GM23248 (cell line): ENCODE measurements around the gene ENOX1. TPM values are rescaled to one million over a fixed set of nuclear protein-coding genes. Genes with fewer than 3 reads are reported as not detected.

ENCODE experiments used
- DNase-seq: peaks from one replicate; pipeline ENCODE4 v3.0.0-alpha.2; 2015
- H2AFZ ChIP-seq: fragments of 200-600 bp; sonication (generic); 2 replicates; pipeline ENCODE4 v1.6.1; 2016; ENCODE audit warnings: antibody characterized with exemption
- H3F3A ChIP-seq: fragments of 200-600 bp; sonication (generic); 2 replicates; pipeline ENCODE4 v1.6.1; 2016; ENCODE audit warnings: mild to moderate bottlenecking, antibody characterized with exemption, mixed run types; ENCODE audit not compliant: insufficient read depth
- H3K27ac ChIP-seq: fragments of 200-600 bp; sonication (generic); 2 replicates; pipeline ENCODE4 v1.5.1; 2016; ENCODE audit warnings: mild to moderate bottlenecking
- H3K27me3 ChIP-seq: fragments of 200-600 bp; sonication (generic); replicated peaks from 2 replicates; pipeline ENCODE4 v1.6.1; 2016; ENCODE audit warnings: mild to moderate bottlenecking; ENCODE audit not compliant: insufficient read depth
- H3K36me3 ChIP-seq: fragments of 200-600 bp; sonication (generic); 2 replicates; pipeline ENCODE4 v1.6.1; 2016; ENCODE audit warnings: low read depth, mild to moderate bottlenecking
- H3K4me1 ChIP-seq: fragments of 200-600 bp; sonication (generic); 2 replicates; pipeline ENCODE4 v1.6.1; 2016; ENCODE audit warnings: mild to moderate bottlenecking; ENCODE audit not compliant: insufficient read depth
- H3K4me2 ChIP-seq: fragments of 200-600 bp; sonication (generic); one replicate; pipeline ENCODE4 v1.6.1; 2016; ENCODE audit warnings: mild to moderate bottlenecking; ENCODE audit not compliant: unreplicated experiment
- H3K4me3 ChIP-seq: fragments of 200-600 bp; sonication (generic); 2 replicates; pipeline ENCODE4 v1.5.1; 2016; ENCODE audit warnings: mild to moderate bottlenecking
- H3K79me2 ChIP-seq: fragments of 200-600 bp; sonication (generic); 2 replicates; pipeline ENCODE4 v1.6.1; 2016; ENCODE audit warnings: mild to moderate bottlenecking; ENCODE audit not compliant: insufficient read depth
- H3K9ac ChIP-seq: fragments of 200-600 bp; sonication (generic); 2 replicates; pipeline ENCODE4 v1.6.1; 2016; ENCODE audit warnings: mild to moderate bottlenecking
- H3K9me2 ChIP-seq: fragments of 200-600 bp; sonication (generic); 2 replicates; pipeline ENCODE4 v1.6.1; 2016; ENCODE audit warnings: mixed run types, mild to moderate bottlenecking, moderate library complexity; ENCODE audit not compliant: insufficient read depth
- H3K9me3 ChIP-seq: fragments of 200-600 bp; sonication (generic); one replicate; pipeline ENCODE4 v1.6.1; 2017; ENCODE audit warnings: low read depth
- H4K20me1 ChIP-seq: fragments of 200-600 bp; sonication (generic); 2 replicates; pipeline ENCODE4 v1.6.0; 2016; ENCODE audit not compliant: insufficient read depth
- EZH2 ChIP-seq: fragments of 200-600 bp; sonication (generic); IDR thresholded peaks from 2 replicates; pipeline ENCODE4 v1.6.1; 2018; ENCODE audit warnings: antibody characterized with exemption, mild to moderate bottlenecking; ENCODE audit not compliant: insufficient read depth, poor library complexity, severe bottlenecking
- EZH2phosphoT487 ChIP-seq: fragments of 200-600 bp; sonication (generic); IDR thresholded peaks from 2 replicates; pipeline ENCODE4 v1.6.1; 2018; ENCODE audit warnings: antibody characterized with exemption, moderate library complexity, mild to moderate bottlenecking, low read depth; ENCODE audit not compliant: insufficient read depth
- WGBS, 2 experiments: methylation state at CpG; one replicate each; pipeline ENCODE4 v1.1.6; 2015 to 2017; ENCODE audit warnings: low lambda C conversion rate in 2 of 2, low coverage in 1 of 2; ENCODE audit errors: missing lambda C conversion rate in 2 of 2; 5-methylcytosine and 5-hydroxymethylcytosine counted together
- in situ Hi-C: fragments of 300-500 bp; cut with MboI; formaldehyde crosslinking; loops from 2 replicates; pipeline ENCODE4 v1.15.0; 2020
- polyA plus RNA-seq: library from polyadenylated mRNA; unstranded; fragments of >200 nt; fragmentation: Nextera tagmentation; extraction: Ambion mirVana; gene quantifications from 2 replicates; pipeline ENCODE4 v1.2.1, GENCODE V29; 2016
- total RNA-seq: library from RNA; depleted of rRNA; stranded (reverse); fragments of >200 nt; shearing (Covaris generic); gene quantifications from 2 replicates; pipeline ENCODE4 v1.2.3, GENCODE V29; 2014

ENOX1 gene
- total and polyA plus RNA-seq, 2 experiments from 2014 or later: 1.8 to 3.2 TPM

DNA sequence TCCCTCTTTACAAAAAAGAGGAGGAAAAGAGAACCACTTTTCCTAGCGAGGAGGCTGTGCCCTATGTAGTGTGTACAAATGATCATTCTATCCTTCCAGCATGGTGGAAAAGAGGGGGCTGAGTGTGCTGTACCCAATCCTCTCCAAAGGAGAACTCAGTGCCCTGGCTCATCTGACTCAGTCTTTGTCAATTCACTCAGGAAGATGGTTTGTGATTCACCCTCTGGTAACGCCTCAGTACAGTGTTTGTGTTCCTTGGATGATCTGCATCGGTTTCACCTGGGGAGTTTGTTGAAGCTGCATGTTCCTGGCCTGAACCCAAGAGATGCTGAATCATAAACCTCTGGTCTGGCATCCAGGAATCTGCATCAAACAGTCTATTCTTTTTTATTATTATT is 18.3 kb upstream of the ENOX1 start:
- no peaks in the 10 kb centered on the region for H3K9me2 ChIP-seq
- H3K36me3 ChIP-seq: no peaks in the 10 kb centered on the region
- peaks cover 10% of the 10 kb centered on the region; the same call in 1 of the 2 replicates for H3K4me1 ChIP-seq
- in situ Hi-C loops: no loop called here
- H3K9ac ChIP-seq: peak overlapping the region; percentile 48
- peaks cover 10% of the 10 kb centered on the region for H3F3A ChIP-seq
- no peaks in the 10 kb centered on the region for H4K20me1 ChIP-seq
- peak overlapping the region; percentile 85 for H3K27ac ChIP-seq
- H3K4me3 ChIP-seq: peak overlapping the region; percentile 53
- peak overlapping the region; percentile 63 for H3K4me2 ChIP-seq
- peak overlapping the region; percentile 42 for H2AFZ ChIP-seq
- H3K9me3 ChIP-seq: no peaks in the 10 kb centered on the region
- no peaks in the 10 kb centered on the region for H3K79me2 ChIP-seq
- DNase-seq: peak; percentile 95
- WGBS, 2 experiments: 0 to 6% methylated on average over 3 of the region's 3 CpGs
- no peaks in the 10 kb centered on the region for H3K27me3 ChIP-seq
- no peak for TF ChIP-seq EZH2
- TF ChIP-seq EZH2phosphoT487: no peak

GRCh38 chr13:43804461-43805070 is 17.8 kb upstream of the ENOX1 start:
- DNase-seq: peak; percentile 75
- Histone ChIP-seq H3K4me2 (peak overlapping the region; percentile 63), H3K9ac (peak overlapping the region; percentile 48), H3F3A (peaks cover 10% of the 10 kb centered on the region), H3K27ac (peak overlapping the region; percentile 85), H4K20me1 (no peaks in the 10 kb centered on the region), H3K4me1 (peaks cover 10% of the 10 kb centered on the region; the same call in 1 of the 2 replicates), H3K9me3 (no peaks in the 10 kb centered on the region), H3K9me2 (no peaks in the 10 kb centered on the region), H2AFZ (peak overlapping the region; percentile 42), H3K4me3 (peak overlapping the region; percentile 53), H3K79me2 (no peaks in the 10 kb centered on the region), H3K36me3 (no peaks in the 10 kb centered on the region), H3K27me3 (no peaks in the 10 kb centered on the region)
- TF ChIP-seq EZH2phosphoT487 (no peak), EZH2 (no peak)
- WGBS, 2 experiments: 6 to 11% methylated on average over 5 of the region's 5 CpGs
- in situ Hi-C loops: no loop called here

DNA sequence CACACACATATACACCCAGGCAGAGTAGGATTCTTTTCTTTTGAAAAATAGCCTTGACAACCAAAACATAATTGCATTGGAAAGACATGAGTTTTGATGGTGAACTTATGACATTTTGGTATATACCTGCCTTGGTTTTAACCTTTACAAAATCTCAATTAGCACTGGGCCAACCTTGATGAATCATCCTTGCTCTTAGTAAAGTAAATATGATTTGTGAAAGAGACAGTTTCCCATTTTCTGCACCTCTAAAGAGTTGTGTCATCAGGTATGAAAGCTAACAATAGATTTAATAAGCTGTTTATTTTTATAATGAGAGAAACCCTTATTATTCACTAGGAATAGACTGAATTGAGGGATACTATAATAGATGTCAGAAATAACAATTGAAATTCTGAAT is 15.7 kb upstream of the ENOX1 start:
- in situ Hi-C loops: no loop called here
- no peaks in the 10 kb centered on the region for H3K9me2 ChIP-seq
- no peaks in the 10 kb centered on the region for H3K9me3 ChIP-seq
- H3K9ac ChIP-seq: no peak overlapping the region
- H3K4me2 ChIP-seq: no peak overlapping the region
- no peaks in the 10 kb centered on the region for H3K79me2 ChIP-seq
- H3K4me3 ChIP-seq: no peak overlapping the region
- no peak for DNase-seq
- H3K27ac ChIP-seq: no peak overlapping the region
- H4K20me1 ChIP-seq: no peaks in the 10 kb centered on the region
- no peak for TF ChIP-seq EZH2phosphoT487
- TF ChIP-seq EZH2: no peak
- H3K4me1 ChIP-seq: peaks cover 10% of the 10 kb centered on the region; the same call in 1 of the 2 replicates
- H3K27me3 ChIP-seq: no peaks in the 10 kb centered on the region; the same call in 1 of the 2 replicates
- no peaks in the 10 kb centered on the region for H3K36me3 ChIP-seq
- no peak overlapping the region for H2AFZ ChIP-seq
- H3F3A ChIP-seq: peaks cover 10% of the 10 kb centered on the region

DNA sequence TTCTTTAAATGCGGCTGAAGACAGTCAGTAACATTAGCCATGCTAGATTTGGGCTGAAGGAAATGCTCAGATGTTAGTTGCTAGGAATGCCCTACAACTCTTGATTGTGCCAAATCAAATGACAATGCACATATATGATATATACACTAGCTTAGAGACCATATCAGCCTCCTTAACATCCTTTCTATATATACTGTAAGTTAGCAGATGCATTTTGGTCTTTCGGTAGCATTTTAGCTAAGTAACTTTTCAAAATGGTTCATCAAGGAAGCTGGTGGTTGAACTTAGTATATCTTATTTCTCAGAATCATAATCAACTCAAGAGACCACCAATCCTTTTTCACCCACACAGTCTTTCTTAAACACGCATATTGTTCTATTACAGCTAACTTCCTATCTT is 14.1 kb upstream of the ENOX1 start:
- H3K4me3 ChIP-seq: no peak overlapping the region
- no peak for TF ChIP-seq EZH2phosphoT487
- no peak for TF ChIP-seq EZH2
- H3K4me1 ChIP-seq: peaks cover 10% of the 10 kb centered on the region; the same call in 1 of the 2 replicates
- H3K9ac ChIP-seq: no peak overlapping the region
- H4K20me1 ChIP-seq: no peaks in the 10 kb centered on the region
- H2AFZ ChIP-seq: no peak overlapping the region
- 89 to 99% methylated on average over 3 of the region's 3 CpGs for WGBS, 2 experiments
- H3K9me2 ChIP-seq: no peaks in the 10 kb centered on the region
- peaks cover 4% of the 10 kb centered on the region; the same call in 1 of the 2 replicates for H3K27me3 ChIP-seq
- H3F3A ChIP-seq: peaks cover 9% of the 10 kb centered on the region
- H3K79me2 ChIP-seq: no peaks in the 10 kb centered on the region
- no peaks in the 10 kb centered on the region for H3K36me3 ChIP-seq
- H3K4me2 ChIP-seq: no peak overlapping the region
- H3K9me3 ChIP-seq: no peaks in the 10 kb centered on the region
- in situ Hi-C loops: no loop called here
- no peak for DNase-seq
- H3K27ac ChIP-seq: no peak overlapping the region
